GM19035 (cell line): ENCODE measurements around the gene EPHB4.
"Not testable (repeated sequence)": the region's sequence is repeated elsewhere in the genome, so short reads cannot be mapped to it uniquely, and the experiment has no call there.

ENCODE experiments used
- ATAC-seq: cut with Tn5 transposase; IDR thresholded peaks from one replicate; pipeline ENCODE4 v1.9.1; 2021; ENCODE audit not compliant: unreplicated experiment

EPHB4 gene

DNA sequence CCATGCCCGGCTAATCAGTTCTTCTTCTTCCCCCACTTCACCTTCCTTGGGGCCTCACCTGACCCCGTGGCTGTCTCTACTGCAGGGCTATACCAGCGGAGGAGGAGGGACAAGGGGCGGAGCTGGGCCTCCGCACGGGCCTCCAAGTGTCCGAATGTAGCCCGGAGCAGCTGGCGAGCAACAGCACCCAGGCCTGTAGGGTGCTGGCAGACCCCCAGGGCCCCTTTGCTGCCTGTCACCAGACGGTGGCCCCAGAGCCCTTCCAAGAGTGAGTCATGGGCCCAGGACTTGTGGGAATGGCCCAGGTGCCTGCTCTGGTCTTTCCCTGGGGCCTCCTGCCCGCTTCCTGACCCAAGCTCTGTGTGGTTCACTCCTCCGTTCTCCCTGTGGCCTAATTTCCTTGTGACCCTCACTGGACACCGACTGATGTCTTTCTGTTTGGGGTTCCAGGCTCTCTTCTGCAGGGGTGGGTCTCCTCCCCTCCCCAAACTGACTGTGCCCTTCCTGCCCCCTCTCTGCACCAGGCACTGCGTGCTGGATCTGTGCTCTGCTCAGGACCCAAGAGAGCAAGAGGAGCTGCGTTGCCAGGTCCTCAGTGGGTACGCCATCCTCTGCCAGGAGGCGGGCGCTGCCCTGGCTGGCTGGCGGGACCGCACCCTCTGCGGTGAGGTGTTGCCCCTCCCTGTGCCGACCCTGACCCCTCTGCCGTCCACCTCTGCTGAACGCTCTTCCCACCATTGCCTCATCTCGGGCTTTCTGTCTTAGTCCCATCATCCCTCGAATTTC is 35.2 kb downstream of the EPHB4 start:
- ATAC-seq: no peak

DNA sequence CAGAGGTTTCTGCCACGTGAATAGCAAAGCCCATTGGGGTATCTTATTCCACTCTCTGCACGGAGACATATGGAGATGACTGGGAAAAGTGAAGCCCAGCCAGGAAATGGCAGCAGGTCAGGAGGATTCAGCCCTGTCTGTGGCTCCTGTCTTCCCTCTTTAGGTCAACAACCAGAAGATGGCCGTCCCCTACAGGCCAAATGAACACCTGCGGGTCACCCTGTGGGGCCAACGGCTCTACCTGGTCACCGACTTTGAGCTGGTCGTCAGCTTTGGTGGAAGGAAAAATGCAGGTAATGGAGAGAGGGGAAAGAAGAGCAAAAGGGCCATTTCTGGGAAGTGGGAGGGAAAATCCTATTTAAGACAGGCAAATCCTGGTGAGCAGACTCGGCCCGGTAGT is 38.3 kb downstream of the EPHB4 start:
- ATAC-seq: no peak

DNA sequence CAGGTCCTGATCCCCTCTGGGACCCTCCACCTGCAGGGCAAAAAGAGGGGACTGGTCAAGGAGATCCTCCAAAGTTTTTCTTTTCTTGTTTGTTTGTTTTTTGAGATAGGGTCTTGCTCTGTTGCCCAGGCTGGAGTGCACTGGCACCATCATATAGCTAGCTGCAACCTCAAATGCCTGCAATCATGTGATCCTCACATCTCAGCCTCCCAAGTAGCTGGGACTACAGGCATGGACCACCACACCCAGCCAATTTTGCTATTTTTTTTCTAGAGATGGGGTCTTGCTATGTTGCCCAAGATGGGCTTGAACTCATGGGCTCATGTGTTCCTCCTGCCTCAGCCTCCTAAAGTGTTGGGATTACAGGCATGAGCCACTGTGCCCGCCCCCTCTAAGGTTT is 41.0 kb downstream of the EPHB4 start:
- no peak for ATAC-seq

DNA sequence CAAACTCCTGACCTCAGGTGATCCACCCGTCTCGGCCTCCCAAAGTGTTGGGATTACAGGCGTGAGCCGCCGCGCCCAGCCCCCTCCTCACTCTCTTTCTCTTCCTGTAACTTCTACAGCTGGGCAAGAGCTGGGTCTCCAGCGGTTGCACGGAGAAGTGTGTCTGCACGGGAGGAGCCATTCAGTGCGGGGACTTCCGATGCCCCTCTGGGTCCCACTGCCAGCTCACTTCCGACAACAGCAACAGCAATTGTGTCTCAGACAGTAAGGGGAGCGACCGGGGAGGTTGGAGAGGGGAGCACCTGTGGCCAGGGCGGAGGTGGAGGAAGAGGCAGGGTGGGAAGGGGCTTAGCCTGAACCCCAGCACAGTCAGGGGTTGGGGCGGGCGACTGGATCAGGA is 41.4 kb downstream of the EPHB4 start:
- no peak for ATAC-seq

DNA sequence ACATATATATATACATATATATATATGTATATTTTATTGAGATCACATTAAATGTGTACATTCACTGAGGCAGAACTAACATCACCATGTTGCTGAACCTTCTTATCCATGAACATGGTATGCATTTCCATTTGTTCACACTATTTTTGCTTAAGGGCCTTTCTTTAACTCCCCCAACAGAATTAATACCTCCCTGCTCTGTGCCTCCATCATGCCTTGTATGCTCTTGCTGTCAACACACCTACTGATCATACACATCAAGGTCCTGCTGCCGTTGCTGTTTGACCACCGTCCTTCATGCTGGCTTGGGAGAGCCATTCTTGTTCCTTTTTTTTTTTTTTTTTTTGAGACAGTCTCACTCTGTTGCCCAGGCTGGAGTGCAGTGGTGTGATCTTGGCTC is 43.5 kb downstream of the EPHB4 start:
- ATAC-seq: no peak

DNA sequence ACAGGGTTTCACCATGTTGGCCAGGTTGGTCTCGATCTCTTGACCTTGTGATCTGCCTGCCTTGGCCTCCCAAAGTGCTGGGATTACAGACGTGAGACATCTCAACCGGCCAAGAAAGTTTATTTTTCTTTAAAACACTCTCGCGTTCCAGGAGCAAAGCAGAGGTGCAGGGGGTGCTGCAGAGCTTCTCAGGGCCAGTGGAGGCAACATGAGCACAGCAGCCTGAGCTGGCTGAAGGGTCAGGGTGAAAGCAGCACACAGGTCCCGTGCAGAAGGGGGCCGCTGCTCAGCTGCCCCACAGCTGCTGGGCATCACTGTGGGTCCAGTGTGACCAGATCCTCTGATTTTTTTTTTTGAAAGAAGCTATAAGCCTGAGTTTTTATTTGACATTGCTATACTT is 46.1 kb downstream of the EPHB4 start:
- ATAC-seq: no peak

DNA sequence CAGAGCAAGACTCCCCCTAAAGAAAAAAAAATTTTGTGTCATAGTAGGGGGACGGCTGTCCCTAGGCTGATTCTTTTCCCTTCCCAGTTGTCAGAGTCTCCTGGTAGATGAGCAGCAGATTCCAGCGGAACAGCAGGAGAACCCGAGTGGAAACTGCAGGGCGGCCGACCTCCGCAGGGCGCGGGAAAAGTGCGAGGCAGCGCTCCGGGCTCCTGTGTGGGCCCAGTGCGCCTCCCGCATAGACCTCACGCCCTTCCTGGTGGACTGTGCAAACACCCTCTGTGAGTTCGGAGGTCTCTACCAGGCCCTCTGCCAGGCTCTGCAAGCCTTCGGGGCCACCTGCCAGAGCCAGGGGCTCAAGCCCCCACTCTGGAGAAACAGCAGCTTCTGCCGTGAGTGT is 48.0 kb downstream of the EPHB4 start:
- ATAC-seq: no peak

DNA sequence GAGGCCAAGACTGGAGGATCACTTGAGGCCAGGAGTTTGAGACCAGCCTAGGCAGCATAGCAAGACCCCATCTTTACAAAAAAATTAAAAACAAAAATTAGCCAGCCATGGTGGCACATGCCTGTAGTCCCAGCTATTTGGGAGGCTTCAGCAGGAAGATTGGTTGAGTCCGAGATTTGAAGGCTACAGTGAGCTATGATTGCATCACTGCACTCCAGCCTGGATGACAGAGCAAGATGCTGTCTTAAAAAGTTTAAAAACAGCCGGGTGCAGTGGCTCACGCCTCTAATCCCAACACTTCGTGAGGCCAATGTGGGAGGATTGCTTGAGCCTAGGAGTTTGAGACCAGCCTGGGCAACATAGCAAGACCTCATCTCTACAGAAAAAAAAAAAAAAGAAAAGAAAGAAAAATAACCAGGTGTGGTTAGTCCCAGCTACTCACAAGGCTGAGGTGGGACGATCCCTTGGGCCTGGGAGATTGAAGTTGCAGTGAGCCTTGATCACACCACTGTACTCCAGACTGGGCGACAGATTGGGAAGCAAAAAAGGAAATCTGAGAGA is 49.2 kb downstream of the EPHB4 start:
- no peak for ATAC-seq

DNA sequence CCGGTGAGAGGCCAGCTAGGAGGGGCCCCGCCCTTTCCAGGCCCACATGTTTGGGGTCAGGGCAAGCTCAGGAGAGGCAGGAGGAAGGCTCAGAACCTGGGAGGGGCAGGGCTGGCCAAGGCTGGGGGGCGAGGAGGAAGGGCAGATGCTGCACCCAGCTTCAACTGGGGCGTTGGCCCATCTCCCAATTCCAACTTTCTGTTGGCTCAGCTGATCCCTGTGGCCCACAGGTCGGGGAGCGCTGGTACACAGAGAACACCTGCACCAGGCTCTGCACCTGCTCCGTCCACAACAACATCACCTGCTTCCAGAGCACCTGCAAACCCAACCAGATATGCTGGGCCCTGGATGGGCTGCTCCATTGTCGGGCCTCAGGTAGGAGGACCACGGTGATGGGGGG is 53.8 kb downstream of the EPHB4 start:
- ATAC-seq: no peak

DNA sequence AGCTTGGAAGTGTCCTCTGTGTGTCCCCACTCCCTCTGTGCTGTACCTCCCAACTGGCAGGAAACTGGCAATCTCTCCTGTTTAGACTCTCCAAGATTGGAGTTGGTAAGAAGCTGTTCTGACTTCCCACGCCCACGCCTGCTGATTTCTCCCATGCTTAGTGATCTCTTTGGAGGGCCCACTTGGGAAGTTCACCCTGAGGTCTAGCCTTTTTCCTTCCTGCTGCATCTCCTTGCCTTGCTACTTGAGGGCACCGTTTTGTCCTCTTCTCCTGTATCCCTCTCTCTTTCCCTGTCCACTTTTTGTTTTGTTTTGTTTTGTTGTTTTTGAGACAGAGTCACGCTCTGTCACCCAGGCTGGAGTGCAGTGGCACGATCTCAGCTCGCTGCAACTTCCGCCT is 58.5 kb downstream of the EPHB4 start:
- ATAC-seq: no peak

DNA sequence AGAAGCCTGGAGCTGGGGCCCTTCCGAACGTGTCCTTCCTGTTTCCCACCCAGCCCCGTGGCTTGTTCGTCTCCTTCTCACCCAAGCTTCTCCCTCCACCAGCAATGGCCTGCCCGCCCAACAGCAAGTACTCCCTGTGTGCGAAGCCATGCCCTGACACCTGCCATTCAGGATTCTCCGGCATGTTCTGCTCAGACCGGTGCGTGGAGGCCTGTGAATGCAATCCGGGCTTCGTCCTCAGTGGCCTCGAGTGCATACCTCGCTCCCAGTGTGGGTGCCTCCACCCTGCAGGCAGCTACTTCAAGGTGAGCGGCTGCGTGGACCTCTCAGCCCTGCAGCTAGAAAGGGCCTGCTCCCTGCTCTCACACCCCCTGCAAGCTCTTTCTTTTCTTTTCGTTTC is 62.1 kb downstream of the EPHB4 start:
- ATAC-seq: no peak

DNA sequence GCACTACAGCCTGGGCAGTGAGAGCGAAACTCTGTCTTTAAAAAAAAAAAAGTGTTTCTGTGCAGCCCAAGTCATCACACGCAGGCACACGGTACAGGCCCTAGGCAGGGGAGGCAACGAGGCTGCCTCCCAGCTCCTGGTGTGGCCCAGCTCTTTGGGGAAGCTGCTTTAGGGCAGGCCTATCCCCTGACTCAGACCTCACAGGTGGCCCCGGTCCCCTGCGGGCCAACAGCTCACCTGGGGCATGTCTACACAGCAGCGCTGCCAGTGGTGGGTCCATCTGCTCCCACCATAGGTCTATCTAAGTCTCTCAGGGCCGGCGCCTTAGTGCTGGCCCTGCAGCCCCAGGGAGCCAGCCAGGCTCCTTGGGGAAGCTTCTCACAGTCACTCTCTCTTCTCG is 62.5 kb downstream of the EPHB4 start:
- no peak for ATAC-seq

DNA sequence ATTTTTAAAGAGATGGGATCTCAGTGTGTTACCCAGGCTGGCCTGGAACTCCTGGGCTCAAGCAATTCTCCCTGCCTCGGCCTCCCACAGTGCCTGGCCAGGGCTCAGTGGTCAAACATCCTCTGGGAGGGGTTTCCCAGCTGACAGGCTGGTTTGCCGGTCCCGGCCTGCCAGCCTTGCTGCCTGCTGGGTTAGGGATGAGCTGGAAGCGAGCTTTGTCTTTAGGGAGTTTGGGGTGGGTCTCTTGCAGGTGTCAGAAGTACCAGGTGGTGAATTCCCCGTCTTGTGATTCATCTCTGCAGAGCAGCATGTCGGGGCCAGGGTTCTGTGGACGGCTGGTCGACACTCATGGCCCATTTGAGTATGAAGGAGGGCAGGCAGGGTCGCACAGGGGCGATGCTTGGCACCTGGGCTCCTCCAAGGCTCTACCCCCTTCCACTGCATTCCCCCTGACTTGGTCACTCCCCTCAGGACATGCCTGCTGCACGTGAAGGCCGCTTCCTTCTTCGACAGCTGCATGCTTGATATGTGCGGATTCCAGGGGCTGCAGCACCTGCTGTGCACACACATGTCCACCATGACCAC is 63.7 kb downstream of the EPHB4 start:
- ATAC-seq: no peak

DNA sequence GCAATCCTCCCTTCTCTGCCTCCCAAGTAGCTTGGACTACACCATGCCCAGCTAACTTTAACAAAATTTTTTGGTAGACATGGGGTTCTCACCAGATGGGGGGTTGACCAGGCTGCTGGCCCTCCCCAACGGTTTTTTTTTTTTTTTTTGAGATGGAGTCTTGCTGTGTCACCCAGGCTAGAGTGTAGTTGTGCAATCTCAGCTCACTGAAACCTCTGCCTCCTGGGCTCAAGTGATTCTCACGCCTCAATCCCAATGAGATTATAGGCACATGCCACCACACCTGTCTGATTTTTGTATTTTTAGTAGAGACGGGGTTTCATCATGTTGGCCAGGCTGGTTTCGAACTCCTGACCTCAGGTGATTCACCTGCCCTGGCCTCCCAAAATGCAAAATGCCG is 64.5 kb downstream of the EPHB4 start:
- not testable (repeated sequence) for ATAC-seq

DNA sequence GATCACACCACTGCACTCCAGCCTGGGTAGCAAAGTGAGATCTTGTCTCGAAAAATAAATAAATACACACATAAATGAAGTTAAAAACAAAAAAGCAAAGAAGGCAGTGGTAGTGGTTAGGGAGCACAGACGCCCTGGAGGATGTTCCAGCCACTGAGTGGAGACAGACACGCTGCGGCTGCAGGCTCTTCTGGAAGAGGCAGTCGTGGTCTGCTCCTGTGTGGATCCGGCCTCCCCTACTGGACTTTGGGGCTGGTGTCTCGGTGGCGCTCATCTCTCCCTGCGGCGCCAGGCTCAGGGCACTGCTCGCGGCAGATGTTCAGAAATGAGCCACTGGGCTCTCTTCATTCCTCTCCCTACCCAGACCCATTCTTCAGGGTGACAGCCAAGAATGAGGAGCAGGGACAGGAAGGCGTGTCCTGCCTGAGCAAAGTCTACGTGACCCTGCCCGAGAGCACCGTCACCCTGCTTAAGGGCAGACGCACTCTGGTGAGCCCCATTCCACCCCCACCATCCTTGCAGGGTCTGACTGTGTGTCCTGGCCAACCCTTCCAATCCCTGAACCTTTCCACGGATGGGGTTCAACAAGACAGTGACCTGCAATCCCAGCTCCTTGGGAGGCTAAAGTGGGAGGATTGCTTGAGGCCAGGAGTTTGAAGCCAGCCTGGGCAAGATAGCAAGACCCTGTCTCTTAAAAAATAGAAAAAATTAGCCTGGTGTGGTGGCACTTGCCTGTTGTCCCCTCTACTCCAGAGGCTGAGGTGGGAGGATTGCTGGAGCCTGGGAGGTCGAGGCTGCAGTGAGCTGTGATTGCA is 67.8 kb downstream of the EPHB4 start:
- no peak for ATAC-seq

DNA sequence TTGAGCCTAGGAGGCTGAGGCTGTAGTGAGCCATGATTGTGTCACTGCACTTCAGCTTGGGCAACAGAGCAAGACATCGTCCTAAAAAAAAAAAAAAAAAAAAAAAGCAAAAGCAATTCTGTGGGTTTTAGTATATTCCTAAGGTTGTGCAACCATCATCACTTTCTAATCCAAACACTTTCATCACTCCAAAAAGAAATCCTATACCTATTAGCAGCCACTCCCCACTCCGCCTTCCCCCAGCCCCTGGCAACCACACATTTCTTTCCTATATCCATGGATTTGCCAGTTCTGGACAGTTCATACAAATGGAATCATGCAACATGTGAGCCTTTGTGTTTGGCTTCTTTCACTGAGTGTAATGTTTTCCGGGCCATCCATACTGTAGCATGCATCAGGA is 73.6 kb downstream of the EPHB4 start:
- ATAC-seq: no peak

DNA sequence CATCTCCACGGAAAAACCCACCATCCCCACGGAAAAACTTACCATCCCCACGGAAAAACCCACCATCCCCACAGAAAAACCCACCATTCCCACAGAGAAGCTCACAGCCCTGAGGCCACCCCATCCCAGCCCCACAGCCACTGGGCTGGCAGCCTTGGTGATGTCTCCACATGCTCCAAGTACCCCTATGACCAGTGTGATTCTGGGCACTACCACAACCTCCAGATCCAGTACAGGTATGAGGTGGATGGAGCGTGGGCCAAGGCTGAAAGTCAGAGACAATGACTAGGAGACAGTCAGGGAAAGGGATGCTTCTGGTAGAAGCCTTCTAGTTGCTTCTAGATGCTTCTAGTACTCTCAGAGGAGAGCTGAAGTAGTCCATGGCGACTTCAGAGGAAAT is 74.3 kb downstream of the EPHB4 start:
- ATAC-seq: no peak
